H7 (cell line): ENCODE measurements around the gene SORL1. TPM values are rescaled to one million over a fixed set of nuclear protein-coding genes. Genes with fewer than 3 reads are reported as not detected.

ENCODE experiments used
- DNase-seq: peaks from one replicate; pipeline ENCODE4 v3.0.0; 2012
- H3K27me3 ChIP-seq: 2 replicates; pipeline ENCODE4 v1.6.0; 2011; ENCODE audit warnings: mild to moderate bottlenecking, low read length; ENCODE audit not compliant: control insufficient read depth, insufficient read depth
- H3K36me3 ChIP-seq: replicated peaks from 2 replicates; pipeline ENCODE4 v1.5.1; 2011; ENCODE audit warnings: low read length; ENCODE audit not compliant: control insufficient read depth, insufficient read depth
- H3K4me3 ChIP-seq: 2 replicates; pipeline ENCODE4 v1.5.1; 2011; ENCODE audit warnings: low read depth, mild to moderate bottlenecking, control low read depth, low read length, moderate library complexity; ENCODE audit not compliant: insufficient read depth
- total RNA-seq: library from RNA; depleted of rRNA; stranded (reverse); fragments of >200 nt; shearing (Covaris generic); gene quantifications from 2 replicates; pipeline ENCODE4 v1.2.3, GENCODE V29; 2014

Gene SORL1
- total RNA-seq, 1 experiment from 2014 or later: 13.3 TPM

- Histone ChIP-seq H3K36me3 (peaks cover 6% of the 10 kb centered on the region), H3K27me3 (no peaks in the 10 kb centered on the region), H3K4me3 (no peak overlapping the region)
- DNase-seq: no peak
These were observed 60.7 kb downstream of the SORL1 start for GRCh38 chr11:121512468-121513465.

DNA sequence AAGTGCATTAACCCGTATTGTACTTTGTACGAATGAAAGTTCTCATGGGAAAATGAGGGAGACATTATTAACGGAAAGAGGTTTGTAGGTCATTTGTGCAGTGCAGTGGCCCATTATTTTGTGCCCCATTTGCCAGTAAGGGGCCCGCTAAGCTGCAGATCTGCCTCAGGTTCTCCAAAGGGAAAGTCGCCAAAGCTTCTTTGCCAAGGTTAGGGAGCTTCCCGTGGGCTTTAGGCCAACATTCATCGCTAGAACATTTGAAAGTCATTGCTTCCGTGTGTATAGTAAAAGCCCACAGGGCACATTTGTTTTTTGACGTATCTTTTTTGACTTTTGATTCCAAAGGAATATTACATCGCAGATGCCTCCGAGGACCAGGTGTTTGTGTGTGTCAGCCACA is 61.7 kb downstream of the SORL1 start:
- Histone ChIP-seq H3K4me3 (no peak overlapping the region), H3K27me3 (no peaks in the 10 kb centered on the region), H3K36me3 (peaks cover 6% of the 10 kb centered on the region)
- DNase-seq: no peak

DNA sequence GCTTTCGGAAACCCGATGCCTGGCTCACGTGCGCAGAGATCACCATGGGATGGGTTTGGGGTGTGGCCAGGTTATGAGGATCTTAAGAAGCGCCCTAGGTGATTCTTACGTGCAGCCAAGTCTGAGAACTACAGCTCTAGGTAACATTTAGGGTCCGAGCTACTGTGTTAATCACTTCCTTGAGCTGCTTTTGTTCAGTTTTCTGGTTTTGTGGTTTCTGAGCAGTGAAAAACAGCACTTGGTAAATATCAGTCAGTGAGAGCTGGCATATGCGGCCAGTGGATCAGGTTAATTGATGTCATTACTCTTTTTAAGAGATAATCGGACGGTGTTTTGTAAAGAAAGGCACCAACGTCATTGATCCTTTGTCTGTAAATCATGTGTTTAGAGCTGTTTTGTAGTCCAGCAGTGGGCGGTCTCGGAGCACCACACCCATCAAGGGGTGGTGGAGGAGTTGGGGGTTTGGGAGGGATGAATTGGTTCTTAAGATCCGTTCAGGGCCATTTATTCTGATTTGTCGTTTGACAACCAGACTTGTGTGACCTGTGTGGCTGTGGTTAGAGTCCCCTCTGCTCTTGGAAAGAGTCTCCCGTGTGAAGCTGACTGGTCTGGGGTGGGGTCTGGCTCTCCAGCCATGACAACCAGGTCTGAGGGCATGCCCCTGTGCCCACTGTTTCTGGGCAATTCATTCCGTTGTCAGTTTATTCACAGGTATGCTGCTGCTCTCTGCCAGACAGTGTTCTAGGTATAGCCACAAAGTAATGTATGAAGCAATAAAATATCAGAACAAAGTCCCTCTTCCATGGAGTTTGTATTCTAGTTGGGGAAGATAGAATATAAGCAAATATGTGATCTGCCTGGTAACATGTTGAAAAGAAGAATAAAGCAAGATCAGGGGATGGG is 62.6 kb downstream of the SORL1 start:
- Histone ChIP-seq H3K27me3 (no peaks in the 10 kb centered on the region), H3K4me3 (no peak overlapping the region), H3K36me3 (peaks cover 6% of the 10 kb centered on the region)
- DNase-seq: no peak

DNA sequence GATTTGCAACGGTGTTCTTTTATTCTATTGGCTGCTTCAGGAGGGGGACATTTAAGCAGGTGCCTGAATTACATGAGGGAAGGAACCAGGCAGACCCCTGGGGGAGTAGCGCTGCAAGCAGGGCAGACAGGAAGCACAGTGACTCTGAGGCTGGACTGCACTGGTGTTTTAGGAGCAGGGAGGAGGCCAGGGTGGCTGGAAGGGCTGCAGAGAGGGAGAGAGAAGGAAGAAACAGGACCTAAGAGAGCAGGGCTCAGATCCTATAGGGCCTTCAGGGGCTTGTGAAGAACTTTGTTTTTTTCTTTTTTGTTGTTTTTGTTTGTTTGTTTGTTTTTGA is 63.2 kb downstream of the SORL1 start:
- Histone ChIP-seq H3K36me3 (peaks cover 6% of the 10 kb centered on the region), H3K4me3 (no peak overlapping the region), H3K27me3 (no peaks in the 10 kb centered on the region)
- DNase-seq: no peak

DNA sequence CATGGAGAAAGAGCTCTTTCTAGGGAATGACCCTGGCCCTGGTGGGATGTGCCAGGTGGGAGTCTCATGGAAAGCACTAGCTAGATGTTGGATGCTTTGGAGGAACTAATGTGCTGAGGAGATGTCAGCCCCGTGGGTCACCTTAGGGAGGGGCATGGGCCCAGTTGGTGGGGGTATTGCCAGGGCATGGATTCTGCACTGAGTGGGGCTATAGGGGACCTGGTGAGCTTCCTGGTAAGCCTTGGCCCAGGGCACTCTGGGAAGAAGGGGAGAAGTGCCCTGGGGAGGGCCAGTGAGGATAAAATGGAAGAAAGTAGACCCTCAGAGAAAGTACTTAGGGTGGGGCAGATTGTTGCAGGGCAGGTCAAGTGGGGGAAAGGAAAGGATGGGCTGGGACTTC is 65.9 kb downstream of the SORL1 start:
- no peak for DNase-seq
- no peak overlapping the region for H3K4me3 ChIP-seq
- peaks cover 5% of the 10 kb centered on the region for H3K36me3 ChIP-seq
- no peaks in the 10 kb centered on the region for H3K27me3 ChIP-seq

DNA sequence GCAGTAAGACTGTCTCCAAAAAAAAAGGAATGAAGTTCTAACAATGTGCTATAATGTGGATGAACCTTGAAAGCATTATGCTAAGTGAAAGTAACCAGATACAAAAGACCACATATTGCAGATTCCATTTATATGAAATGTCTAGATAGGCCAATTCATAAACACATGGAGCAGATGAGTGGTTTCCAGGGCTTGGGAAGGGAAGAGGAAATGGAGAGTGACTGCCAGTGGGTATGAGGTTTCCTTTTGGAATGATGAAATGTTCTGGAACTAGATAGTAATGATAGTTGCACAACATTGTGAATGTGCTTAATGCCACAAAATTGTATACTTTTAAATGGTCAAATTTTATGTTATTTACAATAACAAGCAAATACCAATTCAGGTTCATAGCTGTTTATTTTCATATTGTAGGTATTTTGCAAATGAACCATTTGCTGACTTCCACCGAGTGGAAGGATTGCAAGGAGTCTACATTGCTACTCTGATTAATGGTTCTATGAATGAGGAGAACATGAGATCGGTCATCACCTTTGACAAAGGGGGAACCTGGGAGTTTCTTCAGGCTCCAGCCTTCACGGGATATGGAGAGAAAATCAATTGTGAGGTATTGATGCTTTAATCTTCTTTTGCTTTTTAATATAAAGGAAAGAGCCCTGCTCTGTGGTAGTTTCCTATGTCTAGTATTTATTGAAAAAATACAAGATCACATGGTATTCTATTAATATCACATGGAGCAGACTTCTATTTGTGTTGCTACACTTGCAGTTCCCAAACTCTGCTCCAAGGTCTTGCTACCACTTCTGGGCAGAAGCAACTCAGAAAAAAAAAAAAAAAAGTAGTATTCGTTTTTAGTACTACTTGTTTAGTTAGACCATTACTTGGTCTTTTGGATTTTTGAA is 68.4 kb downstream of the SORL1 start:
- Histone ChIP-seq H3K4me3 (no peak overlapping the region), H3K27me3 (no peaks in the 10 kb centered on the region), H3K36me3 (peaks cover 6% of the 10 kb centered on the region)
- no peak for DNase-seq

- Histone ChIP-seq H3K4me3 (no peak overlapping the region), H3K36me3 (peaks cover 6% of the 10 kb centered on the region), H3K27me3 (no peaks in the 10 kb centered on the region)
- no peak for DNase-seq
These were observed 69.3 kb downstream of the SORL1 start for GRCh38 chr11:121521145-121522042.

- Histone ChIP-seq H3K36me3 (peaks cover 6% of the 10 kb centered on the region), H3K4me3 (no peak overlapping the region), H3K27me3 (no peaks in the 10 kb centered on the region)
- no peak for DNase-seq
These were observed 70.2 kb downstream of the SORL1 start for GRCh38 chr11:121522043-121522941.

- Histone ChIP-seq H3K36me3 (peaks cover 6% of the 10 kb centered on the region), H3K4me3 (no peak overlapping the region), H3K27me3 (no peaks in the 10 kb centered on the region)
- no peak for DNase-seq
These were observed 71.6 kb downstream of the SORL1 start for GRCh38 chr11:121523581-121524232.

GRCh38 chr11:121524233-121524631 is 72.1 kb downstream of the SORL1 start:
- Histone ChIP-seq H3K36me3 (peaks cover 6% of the 10 kb centered on the region), H3K4me3 (no peak overlapping the region), H3K27me3 (no peaks in the 10 kb centered on the region)
- DNase-seq: no peak

DNA sequence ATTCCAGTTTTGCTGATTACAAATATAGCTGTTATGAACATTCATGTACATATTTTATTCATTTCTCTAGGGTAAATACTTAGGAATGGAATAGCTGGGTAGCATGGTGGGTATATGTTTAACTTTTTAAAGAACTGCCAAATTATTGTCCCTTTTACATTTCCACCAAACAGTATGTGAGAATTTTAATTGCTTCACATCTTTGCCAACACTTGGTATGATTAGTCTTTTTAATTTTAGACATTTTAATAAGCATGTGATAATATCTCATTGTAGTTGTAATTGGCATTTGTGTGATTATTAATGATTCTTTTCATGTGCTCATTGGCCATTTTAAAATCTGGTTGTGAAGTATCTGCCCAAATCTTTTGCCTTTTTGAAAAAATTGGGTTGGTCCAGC is 73.3 kb downstream of the SORL1 start:
- no peaks in the 10 kb centered on the region for H3K27me3 ChIP-seq
- peaks cover 6% of the 10 kb centered on the region for H3K36me3 ChIP-seq
- no peak overlapping the region for H3K4me3 ChIP-seq
- DNase-seq: no peak

DNA sequence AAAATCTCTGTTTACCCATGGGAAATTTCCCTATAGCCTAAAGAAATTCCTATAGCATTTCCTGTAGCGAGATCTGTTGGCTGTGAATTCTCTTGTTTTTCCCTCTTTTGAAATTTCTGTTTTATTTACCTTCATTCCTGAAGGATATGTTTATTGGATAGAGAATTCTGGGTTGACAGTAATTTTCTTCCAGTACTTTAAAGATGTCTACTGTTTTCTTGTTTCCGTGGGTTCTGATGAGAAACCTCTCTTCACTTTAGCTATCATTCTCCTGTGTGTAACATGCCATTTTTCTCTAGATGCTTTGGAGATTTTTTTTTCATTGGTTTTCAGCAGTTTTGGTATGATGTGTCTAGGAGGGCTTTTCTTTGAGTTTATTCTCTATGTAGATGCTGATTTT is 78.1 kb downstream of the SORL1 start:
- Histone ChIP-seq H3K36me3 (peaks cover 1% of the 10 kb centered on the region; the same call in 1 of the 2 replicates), H3K27me3 (no peaks in the 10 kb centered on the region), H3K4me3 (no peak overlapping the region)
- no peak for DNase-seq
